GM10248 (cell line): ENCODE measurements around the gene TBC1D3B.
"Not testable (repeated sequence)": the region's sequence is repeated elsewhere in the genome, so short reads cannot be mapped to it uniquely, and the experiment has no call there.

Experiments used
- CTCF ChIA-PET: fragments of 300-600 bp; sonication (Branson Sonifier 250); formaldehyde crosslinking; extraction: SDS; loops from one replicate; lab custom pipeline; 2021; ENCODE audit warnings: antibody characterized with exemption; lab: Yijun Ruan, JAX
- POLR2A ChIA-PET: fragments of 350-650 bp; sonication (Branson Sonifier 250); formaldehyde crosslinking; extraction: SDS; loops from one replicate; lab custom pipeline; 2020; ENCODE audit warnings: antibody characterized with exemption; lab: Yijun Ruan, JAX
- DNase-seq: peaks from one replicate; pipeline ENCODE4 v3.0.0; 2012; ENCODE audit errors: extremely low spot score
- TF ChIP-seq, protein P1 (sequence below): IDR thresholded peaks from 2 replicates; pipeline ENCODE4 v1.5.1; 2012; ENCODE audit warnings: mild to moderate bottlenecking, low read depth; ENCODE audit errors: extremely low read depth, missing control alignments, control extremely low read depth

Gene TBC1D3B

DNA sequence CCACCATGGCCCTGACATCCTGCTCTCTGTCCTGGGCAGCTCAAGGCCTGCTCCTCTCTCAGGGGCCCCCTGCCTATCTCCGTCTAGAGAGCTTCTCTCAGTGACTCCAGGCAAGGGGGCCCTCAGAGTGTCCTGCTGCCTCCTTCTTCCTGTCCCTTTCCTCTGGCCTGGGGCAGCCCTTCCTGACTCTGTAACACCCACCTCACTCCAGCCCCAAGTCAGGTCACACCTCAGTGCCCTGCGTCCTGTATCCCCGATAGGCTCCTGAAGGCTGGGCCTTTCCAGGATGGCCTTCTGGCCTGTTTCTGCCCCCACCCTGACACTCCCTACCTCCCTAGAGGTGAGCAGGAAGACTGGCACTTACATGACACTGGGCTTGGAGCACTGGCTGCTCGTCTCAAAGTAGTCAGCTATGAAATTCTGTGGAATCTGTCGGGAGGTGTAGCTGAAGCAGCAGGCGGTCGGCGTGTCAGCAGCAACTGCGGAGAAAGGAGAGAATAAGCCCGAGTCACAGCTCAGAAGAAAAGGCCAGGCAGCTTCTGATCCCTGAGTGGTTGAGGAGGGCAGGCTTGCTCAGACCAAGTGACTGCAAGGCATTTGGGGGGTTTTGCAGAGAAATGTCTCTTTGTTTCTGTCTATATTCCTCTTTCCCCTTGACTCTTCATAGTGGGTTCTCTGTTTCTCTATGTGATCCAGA lies 19.1 kb upstream of the TBC1D3B start:
- CTCF ChIA-PET, result interaction anchor here (1.1 to 1.8 kb wide), 3 partner anchors 15 to 123 kb away, joined by 3 to 7 read pairs (median 5); partner anchors contain the start of gene CCL4L2
- no peak for DNase-seq
- POLR2A ChIA-PET, result no interaction called here
- TF ChIP-seq, protein P1, sequence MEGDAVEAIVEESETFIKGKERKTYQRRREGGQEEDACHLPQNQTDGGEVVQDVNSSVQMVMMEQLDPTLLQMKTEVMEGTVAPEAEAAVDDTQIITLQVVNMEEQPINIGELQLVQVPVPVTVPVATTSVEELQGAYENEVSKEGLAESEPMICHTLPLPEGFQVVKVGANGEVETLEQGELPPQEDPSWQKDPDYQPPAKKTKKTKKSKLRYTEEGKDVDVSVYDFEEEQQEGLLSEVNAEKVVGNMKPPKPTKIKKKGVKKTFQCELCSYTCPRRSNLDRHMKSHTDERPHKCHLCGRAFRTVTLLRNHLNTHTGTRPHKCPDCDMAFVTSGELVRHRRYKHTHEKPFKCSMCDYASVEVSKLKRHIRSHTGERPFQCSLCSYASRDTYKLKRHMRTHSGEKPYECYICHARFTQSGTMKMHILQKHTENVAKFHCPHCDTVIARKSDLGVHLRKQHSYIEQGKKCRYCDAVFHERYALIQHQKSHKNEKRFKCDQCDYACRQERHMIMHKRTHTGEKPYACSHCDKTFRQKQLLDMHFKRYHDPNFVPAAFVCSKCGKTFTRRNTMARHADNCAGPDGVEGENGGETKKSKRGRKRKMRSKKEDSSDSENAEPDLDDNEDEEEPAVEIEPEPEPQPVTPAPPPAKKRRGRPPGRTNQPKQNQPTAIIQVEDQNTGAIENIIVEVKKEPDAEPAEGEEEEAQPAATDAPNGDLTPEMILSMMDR, result no peak

DNA sequence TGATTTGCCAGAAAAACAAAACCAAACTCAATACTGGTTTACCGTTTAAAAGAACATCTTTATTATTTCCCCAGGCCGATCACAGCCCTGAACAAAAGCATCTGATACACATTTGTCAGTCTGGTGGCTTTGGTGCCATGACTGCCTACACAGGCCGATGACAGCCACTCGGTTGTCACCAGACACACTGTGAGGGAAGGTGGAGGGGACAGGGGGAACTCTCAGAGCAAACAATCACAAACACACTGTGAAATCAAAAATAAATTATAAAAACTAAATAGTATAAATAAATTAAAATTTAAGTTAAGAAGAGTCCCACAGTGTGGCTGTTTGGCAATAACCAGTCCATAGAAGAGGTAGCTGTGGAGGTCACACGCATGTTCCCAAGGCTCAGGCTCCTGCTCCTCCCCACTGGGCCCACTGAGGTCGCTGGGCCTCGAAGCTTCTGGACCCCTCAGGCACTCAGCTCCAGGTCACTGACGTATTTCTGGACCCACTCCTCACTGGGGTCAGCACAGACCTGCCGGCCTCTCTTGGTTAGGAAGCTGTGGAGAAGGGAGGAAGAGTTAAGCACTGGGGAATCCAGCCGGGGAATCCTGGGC lies 18.5 kb upstream of the TBC1D3B start:
- CTCF ChIA-PET, result interaction anchor here (1.8 kb wide), 1 partner anchor 15 kb away, joined by 7 read pairs; the partner anchor contains the start of gene CCL4L2
- DNase-seq, POLR2A ChIA-PET: not testable (repeated sequence)

DNA sequence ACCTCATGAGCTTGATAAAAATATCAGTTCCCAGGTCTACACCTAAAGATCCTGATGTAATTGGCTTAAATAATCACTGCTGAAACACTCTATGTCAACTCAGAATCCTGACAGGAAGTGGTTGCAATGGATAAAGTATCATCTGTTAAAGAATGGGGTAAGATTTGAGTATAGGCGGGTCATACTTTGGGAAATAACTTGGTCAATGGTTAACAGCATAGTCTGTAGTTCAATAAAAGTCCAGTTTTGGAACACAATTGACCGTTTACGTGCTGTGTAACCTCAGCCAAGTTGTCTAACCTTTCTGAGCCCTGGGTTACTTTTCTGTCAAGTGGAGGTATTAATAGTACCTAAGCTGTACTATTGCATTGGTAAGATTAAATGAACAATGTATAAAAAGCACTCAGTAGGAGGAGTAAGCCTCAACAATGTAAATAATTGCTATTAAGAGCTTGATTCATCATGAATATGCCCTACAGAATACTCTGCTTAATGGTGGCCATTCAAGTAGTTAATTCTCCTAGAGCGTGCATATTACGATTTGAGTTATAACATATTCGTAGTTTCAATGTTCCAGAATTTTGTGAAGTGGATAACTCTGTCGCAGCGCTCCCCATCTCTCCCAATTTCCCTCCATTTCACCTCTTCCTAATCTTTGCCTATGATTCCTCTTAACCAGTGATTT lies 17.9 kb upstream of the TBC1D3B start:
- CTCF ChIA-PET, result interaction anchor here (1.9 kb wide), 1 partner anchor 8 kb away, joined by 6 read pairs; no protein-coding TSS in a partner anchor
- POLR2A ChIA-PET, DNase-seq: not testable (repeated sequence)

DNA sequence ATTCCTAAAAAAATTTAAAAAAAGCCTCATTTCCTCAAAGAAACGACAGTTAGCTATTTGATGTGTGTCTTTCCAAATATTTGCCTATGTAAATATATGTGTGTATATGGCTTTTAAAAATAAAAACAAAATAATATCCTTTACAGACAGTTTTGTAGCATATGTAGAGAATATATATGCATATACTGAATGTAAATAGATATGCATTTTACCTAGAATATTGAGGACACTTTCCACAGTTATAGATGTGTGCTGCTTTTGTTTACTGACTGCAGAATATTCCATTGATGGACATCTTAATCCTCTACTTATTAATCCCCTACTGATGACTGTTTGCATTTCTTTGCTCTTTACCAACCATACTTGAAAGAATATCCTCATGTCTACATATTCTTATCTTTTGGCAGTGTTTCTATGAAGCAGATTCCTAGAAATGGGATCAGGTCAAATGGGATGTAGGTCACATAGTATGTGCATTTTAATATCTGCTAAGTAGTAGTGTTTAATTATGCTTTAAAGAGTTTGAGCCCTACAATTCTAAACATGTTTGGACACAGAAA lies 16.9 kb upstream of the TBC1D3B start:
- ChIA-PET POLR2A (no interaction called here), CTCF (interaction anchor here (0.9 to 1.9 kb wide), 6 partner anchors 9 to 224 kb away, joined by 3 to 6 read pairs (median 4); no protein-coding TSS in a partner anchor)
- TF ChIP-seq, protein P1, result no peak
- DNase-seq, result no peak

DNA sequence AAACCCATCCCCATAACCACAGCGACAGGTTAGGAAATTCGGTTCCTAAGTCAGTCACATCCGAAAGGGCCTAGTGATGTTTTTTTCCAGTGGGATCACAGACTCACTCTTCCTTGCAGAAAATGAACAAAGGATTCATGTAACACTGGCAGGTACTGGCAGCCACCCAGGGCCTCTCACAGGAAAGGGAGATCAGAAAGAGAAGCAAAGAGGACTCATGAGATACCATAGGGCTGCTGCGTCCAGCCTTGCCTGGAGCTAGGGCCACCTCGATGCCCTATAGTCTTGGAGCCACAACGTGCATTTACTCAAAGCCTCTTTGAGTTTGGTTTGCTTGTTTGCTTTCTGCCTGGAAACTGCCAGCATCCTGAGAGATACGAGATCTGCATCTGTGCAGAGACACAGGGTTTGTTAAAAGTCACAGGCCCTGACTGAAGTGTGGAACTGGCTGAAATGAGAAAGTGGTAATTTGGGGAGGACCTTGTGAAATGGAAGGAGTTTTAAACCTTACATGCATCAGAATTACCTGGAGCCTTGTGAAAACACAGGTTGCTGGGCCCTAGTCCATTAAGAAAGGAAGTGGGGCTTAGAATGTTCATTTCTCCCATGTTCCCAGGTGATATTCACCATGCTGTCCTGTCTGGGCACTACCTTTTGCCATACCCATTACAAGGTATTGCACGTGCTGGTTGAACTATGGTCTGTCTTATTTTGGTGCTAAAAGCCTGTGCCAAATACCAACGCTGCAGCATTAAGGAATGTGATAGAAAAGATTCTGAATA lies 14.3 kb upstream of the TBC1D3B start:
- DNase-seq, POLR2A ChIA-PET: not testable (repeated sequence)
- CTCF ChIA-PET, result interaction anchor here (1.2 kb wide), 1 partner anchor 21 kb away, joined by 3 read pairs; the partner anchor contains the start of gene CCL4L2

DNA sequence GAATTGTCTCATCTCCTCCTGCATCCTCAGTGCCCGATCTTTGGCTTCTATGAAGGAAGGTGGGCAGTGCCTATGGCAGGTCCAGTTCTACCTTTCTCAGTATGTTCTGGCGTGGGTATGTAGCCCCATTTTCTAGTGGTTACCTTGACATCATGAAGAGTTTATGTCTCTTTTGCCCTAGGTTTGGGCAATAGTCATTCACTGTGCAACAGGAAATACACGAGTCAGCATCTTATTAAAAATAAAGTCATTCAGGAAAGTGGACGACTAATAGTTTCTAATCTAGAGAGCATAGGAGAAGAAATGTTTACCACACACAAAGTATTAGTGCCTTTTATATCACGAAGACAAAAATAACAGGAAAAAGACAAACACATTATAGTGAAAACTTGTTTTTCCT lies 13.6 kb upstream of the TBC1D3B start:
- POLR2A ChIA-PET, DNase-seq, CTCF ChIA-PET: not testable (repeated sequence)

DNA sequence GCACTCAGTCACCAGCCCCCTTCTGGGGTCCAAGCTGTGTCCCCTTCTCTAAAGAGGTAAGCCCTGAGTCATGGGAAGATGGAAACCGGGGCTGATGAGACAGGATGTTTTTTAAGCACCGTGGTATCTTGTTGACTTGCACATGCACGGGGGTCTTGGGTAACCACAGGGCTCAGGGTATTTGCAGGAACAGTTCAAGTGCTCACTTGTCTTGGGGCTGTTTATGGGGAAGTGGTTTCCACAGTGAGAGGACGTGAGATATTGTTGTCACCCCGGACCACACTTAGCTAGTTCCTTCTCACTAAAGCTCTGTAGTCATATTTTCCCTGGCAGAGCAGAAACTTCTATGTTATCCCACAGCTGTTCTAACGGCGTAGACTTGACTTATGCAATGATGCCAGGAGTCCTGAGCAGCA lies 12.5 kb upstream of the TBC1D3B start:
- no peak for DNase-seq
- TF ChIP-seq, protein P1, result no peak
- POLR2A ChIA-PET, result interaction anchor here (0.7 kb wide), 1 partner anchor 9 kb away, joined by 4 read pairs; no protein-coding TSS in a partner anchor
- CTCF ChIA-PET, result interaction anchor here (0.7 to 1.4 kb wide), 3 partner anchors 31 to 220 kb away, joined by 3 to 7 read pairs (median 4); no protein-coding TSS in a partner anchor

DNA sequence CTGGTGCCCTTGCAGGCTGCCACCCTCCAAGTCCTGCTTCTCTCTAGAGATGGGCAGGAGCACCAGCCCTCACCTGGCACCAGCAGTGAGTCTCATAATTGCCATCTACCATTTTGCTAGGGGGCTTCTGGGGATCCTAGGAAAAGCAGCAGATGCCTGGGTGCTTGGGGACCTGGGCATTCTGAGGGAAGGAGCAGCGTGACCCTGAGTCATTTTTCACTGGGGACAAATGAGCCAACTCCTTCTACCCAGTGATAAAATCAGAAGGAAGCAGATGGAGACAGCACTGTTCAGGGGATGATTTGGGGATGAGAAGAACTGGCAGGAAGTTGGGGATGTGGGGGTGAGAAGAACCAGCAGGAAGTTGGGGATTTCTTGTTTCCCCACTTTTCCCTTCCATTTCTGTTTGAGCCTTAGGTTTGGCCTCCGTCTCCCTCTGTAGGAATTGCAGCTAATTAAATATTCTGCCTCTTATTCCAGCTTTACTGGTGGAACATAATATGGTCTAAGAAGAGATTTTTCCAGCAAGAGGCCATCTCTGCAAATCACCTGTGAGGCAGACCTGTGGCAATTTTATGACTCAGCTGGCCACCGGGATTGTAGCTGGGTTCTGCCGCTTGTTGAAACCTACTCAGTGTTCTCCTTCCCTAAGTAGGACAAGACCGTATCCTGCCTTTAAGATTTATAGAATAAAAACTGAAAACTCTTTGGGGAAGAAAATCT lies 11.7 kb upstream of the TBC1D3B start:
- CTCF ChIA-PET, result interaction anchor here (1.4 kb wide), 2 partner anchors 41 to 219 kb away, joined by 4 to 7 read pairs; no protein-coding TSS in a partner anchor
- POLR2A ChIA-PET, DNase-seq: not testable (repeated sequence)

DNA sequence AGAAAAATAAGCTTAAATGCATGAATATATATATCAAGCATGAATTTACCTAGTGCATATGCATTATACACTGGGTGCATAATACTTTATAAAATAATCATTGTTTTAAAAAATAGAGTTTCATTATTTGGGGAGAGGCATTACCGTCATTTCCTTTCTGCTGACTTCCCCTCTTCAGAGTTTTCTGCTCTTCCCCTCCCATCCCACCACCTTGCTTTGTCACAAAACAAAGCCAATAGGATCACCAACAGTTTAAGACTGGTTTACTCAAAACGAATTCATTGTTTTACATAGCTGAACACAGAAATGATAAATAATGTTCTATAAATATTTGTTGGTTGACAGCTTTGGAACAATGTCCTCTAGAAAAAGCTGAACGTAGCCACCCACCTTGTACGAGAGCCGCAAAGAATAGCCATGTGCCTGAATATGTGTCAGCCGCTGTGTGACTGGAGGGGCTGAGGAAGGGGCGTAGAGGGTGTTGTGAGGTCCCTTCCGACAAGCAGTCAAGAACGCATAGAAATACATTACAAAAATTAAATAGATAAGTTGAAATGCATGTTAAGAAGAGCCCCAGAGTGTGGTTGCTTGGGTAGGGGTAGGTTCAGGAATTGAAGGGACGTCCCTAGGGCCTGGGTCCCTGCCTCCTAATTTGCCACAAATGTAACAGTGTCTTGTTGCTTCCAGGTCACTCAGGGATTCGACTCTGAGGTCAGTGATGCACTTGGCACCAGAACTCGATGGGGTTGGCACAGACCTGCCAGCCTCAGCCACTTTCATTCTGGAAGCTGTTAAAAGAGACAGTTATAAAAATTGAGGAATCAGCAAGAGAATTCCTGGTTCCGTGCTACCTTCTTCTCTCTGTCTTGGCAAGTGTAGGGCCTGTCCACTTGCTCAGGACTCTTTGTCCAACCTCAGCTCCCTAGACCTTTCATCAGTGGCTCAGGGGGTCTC lies 10.7 kb upstream of the TBC1D3B start:
- DNase-seq, POLR2A ChIA-PET: not testable (repeated sequence)
- CTCF ChIA-PET, result interaction anchor here (1.7 kb wide), 1 partner anchor 39 kb away, joined by 4 read pairs; no protein-coding TSS in a partner anchor
